Neural progenitor cell (in vitro differentiated cells): ENCODE measurements around the gene DCP1A. TPM values are rescaled to one million over a fixed set of nuclear protein-coding genes. Genes with fewer than 3 reads are reported as not detected.

Experiments
- DNase-seq: peaks from one replicate; pipeline ENCODE4 v3.0.0-alpha.2; 2016; ENCODE audit warnings: low spot score
- H2AFZ ChIP-seq: fragments of 200-600 bp; sonication (generic); replicated peaks from 2 replicates; pipeline ENCODE4 v1.6.1; 2016; ENCODE audit warnings: antibody characterized with exemption
- H3F3A ChIP-seq: fragments of 200-600 bp; sonication (generic); 2 replicates; pipeline ENCODE4 v1.6.1; 2016; ENCODE audit warnings: antibody characterized with exemption, low read depth
- H3K27ac ChIP-seq: fragments of 200-600 bp; sonication (generic); 2 replicates; pipeline ENCODE4 v1.5.1; 2016; ENCODE audit warnings: mild to moderate bottlenecking
- H3K27me3 ChIP-seq: fragments of 200-600 bp; sonication (generic); 2 replicates; pipeline ENCODE4 v1.6.1; 2016; ENCODE audit warnings: mild to moderate bottlenecking, moderate library complexity
- H3K36me3 ChIP-seq: fragments of 200-600 bp; sonication (generic); 2 replicates; pipeline ENCODE4 v1.5.1; 2016
- H3K4me1 ChIP-seq: fragments of 200-600 bp; sonication (generic); 2 replicates; pipeline ENCODE4 v1.6.1; 2016; ENCODE audit warnings: mixed run types
- H3K4me2 ChIP-seq: fragments of 200-600 bp; sonication (generic); 2 replicates; pipeline ENCODE4 v1.6.1; 2016
- H3K4me3 ChIP-seq: fragments of 200-600 bp; sonication (generic); 2 replicates; pipeline ENCODE4 v1.5.1; 2016
- H3K79me2 ChIP-seq: fragments of 200-600 bp; sonication (generic); 2 replicates; pipeline ENCODE4 v1.6.1; 2016; ENCODE audit warnings: low read depth
- H3K9ac ChIP-seq: fragments of 200-600 bp; sonication (generic); 2 replicates; pipeline ENCODE4 v1.6.1; 2016
- H3K9me3 ChIP-seq: fragments of 200-600 bp; sonication (generic); 2 replicates; pipeline ENCODE4 v1.5.1; 2016; ENCODE audit warnings: low read depth
- H4K20me1 ChIP-seq: fragments of 200-600 bp; sonication (generic); 2 replicates; pipeline ENCODE4 v1.6.1; 2016; ENCODE audit warnings: low read depth
- H3K27ac Mint-ChIP-seq: 3 replicates; pipeline ENCODE4 v1.8.0; 2021; ENCODE audit warnings: mixed read lengths
- H3K27me3 Mint-ChIP-seq: 2 replicates; pipeline ENCODE4 v1.8.0; 2022; ENCODE audit warnings: low read depth, mild to moderate bottlenecking, inconsistent platforms, moderate library complexity, mixed read lengths; ENCODE audit not compliant: insufficient read depth
- H3K36me3 Mint-ChIP-seq: 3 replicates; pipeline ENCODE4 v1.8.0; 2021; ENCODE audit warnings: mixed read lengths
- H3K4me1 Mint-ChIP-seq: 3 replicates; pipeline ENCODE4 v1.8.0; 2021; ENCODE audit warnings: mixed read lengths
- H3K4me3 Mint-ChIP-seq: 3 replicates; pipeline ENCODE4 v1.8.0; 2021; ENCODE audit warnings: mild to moderate bottlenecking, moderate library complexity, mixed read lengths
- H3K9me3 Mint-ChIP-seq: 3 replicates; pipeline ENCODE4 v1.8.0; 2020; ENCODE audit warnings: mixed read lengths
- EZH2 ChIP-seq: fragments of 200-600 bp; sonication (generic); IDR thresholded peaks from 2 replicates; pipeline ENCODE4 v1.6.1; 2017; ENCODE audit warnings: antibody characterized with exemption, mild to moderate bottlenecking, moderate library complexity
- EZH2phosphoT487 ChIP-seq: fragments of 200-600 bp; sonication (generic); IDR thresholded peaks from 2 replicates; pipeline ENCODE4 v1.6.1; 2017; ENCODE audit warnings: antibody characterized with exemption
- small RNA-seq: library from RNA; depleted of rRNA; stranded (forward); fragments of <200 nt; gene quantifications from one replicate; pipeline ENCODE3, GENCODE V24; 2015
- total RNA-seq: library from RNA; depleted of rRNA; stranded (reverse); fragments of >200 nt; gene quantifications from 2 replicates; pipeline ENCODE4 v1.2.3, GENCODE V29; 2015; ENCODE audit warnings: low replicate concordance
- TF ChIP-seq, protein P1 (sequence below): fragments of 200-600 bp; sonication (generic); IDR thresholded peaks from 2 replicates; pipeline ENCODE4 v1.5.1; 2017; ENCODE audit warnings: antibody characterized with exemption, mild to moderate bottlenecking

DCP1A gene
- total RNA-seq, 1 donor from 2014 or later: 24.1 TPM

DNA sequence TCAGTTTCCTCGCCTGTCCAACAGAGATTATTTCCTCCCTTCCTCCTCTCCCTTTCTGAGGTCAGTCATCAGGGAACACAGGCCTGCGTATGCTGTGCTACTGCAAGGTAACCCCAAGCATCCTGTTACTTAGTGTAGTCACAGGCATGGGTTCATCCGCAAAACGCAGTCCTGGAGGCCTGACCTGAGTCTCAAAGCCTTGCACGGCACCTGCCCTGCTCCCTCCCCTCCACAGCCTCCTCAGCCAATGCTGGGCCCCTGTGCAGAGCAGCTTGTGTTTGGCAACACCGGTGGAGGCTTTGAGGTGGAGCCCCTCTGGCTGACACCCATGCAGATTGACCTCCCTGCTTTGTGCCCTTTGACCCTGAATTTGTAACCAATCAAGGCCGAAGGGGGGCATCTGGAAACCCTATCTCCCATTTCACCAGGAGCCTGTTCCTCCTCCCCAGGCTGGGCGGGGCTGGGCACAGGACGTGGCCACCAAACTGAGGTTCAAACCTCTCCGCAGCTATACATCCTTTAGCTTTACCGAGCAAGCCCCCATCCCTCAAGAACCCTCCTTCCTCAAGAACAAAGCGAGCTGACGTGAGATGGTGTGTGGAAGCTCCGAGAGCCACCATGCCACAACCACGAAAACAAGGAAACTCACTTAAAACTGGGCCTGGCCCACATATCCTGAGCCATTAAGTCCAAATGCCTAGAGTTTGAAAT is 113.1 kb downstream of the DCP1A start:
- H3K4me3 ChIP-seq: no peak overlapping the region
- Mint-ChIP-seq H3K4me1 (peaks cover 7% of the 10 kb centered on the region), H3K4me3 (no peak overlapping the region), H3K9me3 (no peaks in the 10 kb centered on the region), H3K27me3 (peaks cover under 1% of the 10 kb centered on the region), H3K36me3 (peaks cover 16% of the 10 kb centered on the region), H3K27ac (no peak overlapping the region)
- no peaks in the 10 kb centered on the region for H3F3A ChIP-seq
- H3K27ac ChIP-seq: no peak overlapping the region
- H2AFZ ChIP-seq: no peak overlapping the region
- no peaks in the 10 kb centered on the region for H3K36me3 ChIP-seq
- no peak overlapping the region for H3K9ac ChIP-seq
- H4K20me1 ChIP-seq: peaks cover 16% of the 10 kb centered on the region
- H3K4me2 ChIP-seq: no peak overlapping the region
- no peaks in the 10 kb centered on the region for H3K27me3 ChIP-seq
- H3K79me2 ChIP-seq: no peaks in the 10 kb centered on the region
- no peaks in the 10 kb centered on the region for H3K4me1 ChIP-seq
- TF ChIP-seq EZH2phosphoT487: no peak
- TF ChIP-seq, protein P1, sequence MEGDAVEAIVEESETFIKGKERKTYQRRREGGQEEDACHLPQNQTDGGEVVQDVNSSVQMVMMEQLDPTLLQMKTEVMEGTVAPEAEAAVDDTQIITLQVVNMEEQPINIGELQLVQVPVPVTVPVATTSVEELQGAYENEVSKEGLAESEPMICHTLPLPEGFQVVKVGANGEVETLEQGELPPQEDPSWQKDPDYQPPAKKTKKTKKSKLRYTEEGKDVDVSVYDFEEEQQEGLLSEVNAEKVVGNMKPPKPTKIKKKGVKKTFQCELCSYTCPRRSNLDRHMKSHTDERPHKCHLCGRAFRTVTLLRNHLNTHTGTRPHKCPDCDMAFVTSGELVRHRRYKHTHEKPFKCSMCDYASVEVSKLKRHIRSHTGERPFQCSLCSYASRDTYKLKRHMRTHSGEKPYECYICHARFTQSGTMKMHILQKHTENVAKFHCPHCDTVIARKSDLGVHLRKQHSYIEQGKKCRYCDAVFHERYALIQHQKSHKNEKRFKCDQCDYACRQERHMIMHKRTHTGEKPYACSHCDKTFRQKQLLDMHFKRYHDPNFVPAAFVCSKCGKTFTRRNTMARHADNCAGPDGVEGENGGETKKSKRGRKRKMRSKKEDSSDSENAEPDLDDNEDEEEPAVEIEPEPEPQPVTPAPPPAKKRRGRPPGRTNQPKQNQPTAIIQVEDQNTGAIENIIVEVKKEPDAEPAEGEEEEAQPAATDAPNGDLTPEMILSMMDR: no peak
- TF ChIP-seq EZH2: no peak
- no peaks in the 10 kb centered on the region for H3K9me3 ChIP-seq
- DNase-seq: no peak

Small RNA genes lying within 50 kb of the gene (small RNA-seq; reads per million reads assigned to genes)
- gene RF00019 (not detected), gene RF00212 (not detected), gene RF00568 (not detected)

Other genes with a start within 250 kb of the DCP1A start
- 17.0 and 17.2 TPM in 2 replicates for gene RFT1, start 217.1 kb downstream of the DCP1A start, total RNA-seq
- 4.9 and 8.9 TPM in 2 replicates for gene PRKCD, start 186.3 kb downstream of the DCP1A start, total RNA-seq
- 292 and 555 TPM in 2 replicates for gene TKT, start 91.5 kb downstream of the DCP1A start, total RNA-seq
- gene CACNA1D, start 147.1 kb upstream of the DCP1A start, total RNA-seq: 0.25 and 4.7 TPM in 2 replicates